Astrocyte (in vitro differentiated cells and primary cell): ENCODE measurements around the gene CERS4. TPM values are rescaled to one million over a fixed set of nuclear protein-coding genes. Genes with fewer than 3 reads are reported as not detected.

Source experiments
- DNase-seq: peaks from one replicate; pipeline ENCODE4 v3.0.0-alpha.2; 2010; ENCODE audit warnings: low read depth
- FAIRE-seq: peaks from 2 replicates; lab custom pipeline; 2011; peaks lifted over from hg19 to GRCh38; lab: Jason Lieb, UNC
- H2AFZ ChIP-seq: 2 replicates; pipeline ENCODE4 v1.6.0; 2012; ENCODE audit warnings: low read depth, low read length, inconsistent platforms
- H3K27ac ChIP-seq: 2 replicates; pipeline ENCODE4 v1.5.1; 2011; ENCODE audit warnings: low read depth, low read length, inconsistent platforms
- H3K27me3 ChIP-seq: 2 replicates; pipeline ENCODE4 v1.6.0; 2011; ENCODE audit warnings: low read length, inconsistent platforms; ENCODE audit not compliant: insufficient read depth
- H3K36me3 ChIP-seq: 2 replicates; pipeline ENCODE4 v1.5.1; 2011; ENCODE audit warnings: low read length, inconsistent platforms; ENCODE audit not compliant: insufficient read depth
- H3K4me1 ChIP-seq: 2 replicates; pipeline ENCODE4 v1.5.1; 2011; ENCODE audit warnings: low read length, inconsistent platforms; ENCODE audit not compliant: insufficient read depth
- H3K4me2 ChIP-seq: 2 replicates; pipeline ENCODE4 v1.6.0; 2012; ENCODE audit warnings: low read length, inconsistent platforms
- H3K4me3 ChIP-seq: 2 replicates; pipeline ENCODE4 v1.5.1; 2011; ENCODE audit warnings: low read depth, mild to moderate bottlenecking, low read length, inconsistent platforms; ENCODE audit not compliant: insufficient read depth
- H3K79me2 ChIP-seq: 2 replicates; pipeline ENCODE4 v1.6.0; 2012; ENCODE audit warnings: mild to moderate bottlenecking, low read length, inconsistent platforms; ENCODE audit not compliant: insufficient read depth
- H3K9ac ChIP-seq: 2 replicates; pipeline ENCODE4 v1.6.0; 2012; ENCODE audit warnings: mild to moderate bottlenecking, low read length, inconsistent platforms
- H3K9me3 ChIP-seq: 2 replicates; pipeline ENCODE4 v1.5.1; 2012; ENCODE audit warnings: low read depth, mild to moderate bottlenecking, low read length, inconsistent platforms; ENCODE audit not compliant: insufficient read depth
- H4K20me1 ChIP-seq: 2 replicates; pipeline ENCODE4 v1.6.0; 2012; ENCODE audit warnings: low read length, inconsistent platforms; ENCODE audit not compliant: insufficient read depth
- H3K27ac Mint-ChIP-seq: one replicate; pipeline ENCODE4 v1.8.0; 2021; ENCODE audit warnings: mild to moderate bottlenecking, mixed read lengths; ENCODE audit not compliant: unreplicated experiment
- H3K27me3 Mint-ChIP-seq: one replicate; pipeline ENCODE4 v1.8.0; 2021; ENCODE audit warnings: low read depth, mixed read lengths; ENCODE audit not compliant: unreplicated experiment
- H3K36me3 Mint-ChIP-seq: one replicate; pipeline ENCODE4 v1.8.0; 2021; ENCODE audit warnings: low read depth, mixed read lengths; ENCODE audit not compliant: unreplicated experiment
- H3K4me1 Mint-ChIP-seq: one replicate; pipeline ENCODE4 v1.8.0; 2021; ENCODE audit warnings: low read depth, mixed read lengths; ENCODE audit not compliant: unreplicated experiment
- H3K4me3 Mint-ChIP-seq: one replicate; pipeline ENCODE4 v1.8.0; 2021; ENCODE audit warnings: mild to moderate bottlenecking, moderate library complexity, mixed read lengths; ENCODE audit not compliant: unreplicated experiment
- H3K9me3 Mint-ChIP-seq: one replicate; pipeline ENCODE4 v1.8.0; 2021; ENCODE audit warnings: mild to moderate bottlenecking, mixed read lengths; ENCODE audit not compliant: unreplicated experiment
- EZH2 ChIP-seq: IDR thresholded peaks from 2 replicates; pipeline ENCODE4 v1.6.1; 2012; ENCODE audit warnings: mild to moderate bottlenecking, low read length, inconsistent platforms; ENCODE audit not compliant: insufficient read depth
- total RNA-seq: library from RNA; stranded (reverse); gene quantifications from 2 replicates; pipeline ENCODE4 v1.2.1, GENCODE V29; 2021
- TF ChIP-seq, protein P1 (sequence below): IDR thresholded peaks from 2 replicates; pipeline ENCODE4 v1.5.1; 2011; ENCODE audit warnings: low read depth, mild to moderate bottlenecking, inconsistent platforms, low read length, moderate library complexity; ENCODE audit not compliant: insufficient read depth

CERS4 gene
- total RNA-seq, 1 donor from 2014 or later = 15.7 TPM

- no peak overlapping the region for H3K9ac ChIP-seq
- H3K27me3 ChIP-seq = no peaks in the 10 kb centered on the region
- H3K36me3 Mint-ChIP-seq = no peaks in the 10 kb centered on the region
- H3K27ac ChIP-seq = no peak overlapping the region
- H3K4me2 ChIP-seq = no peak overlapping the region
- H3K27me3 Mint-ChIP-seq = peaks cover 10% of the 10 kb centered on the region
- H3K4me3 Mint-ChIP-seq = no peak overlapping the region
- H3K79me2 ChIP-seq = no peaks in the 10 kb centered on the region
- no peaks in the 10 kb centered on the region for H3K36me3 ChIP-seq
- no peak overlapping the region for H2AFZ ChIP-seq
- H3K4me1 ChIP-seq = no peaks in the 10 kb centered on the region
- TF ChIP-seq EZH2 = no peak
- TF ChIP-seq, protein P1, sequence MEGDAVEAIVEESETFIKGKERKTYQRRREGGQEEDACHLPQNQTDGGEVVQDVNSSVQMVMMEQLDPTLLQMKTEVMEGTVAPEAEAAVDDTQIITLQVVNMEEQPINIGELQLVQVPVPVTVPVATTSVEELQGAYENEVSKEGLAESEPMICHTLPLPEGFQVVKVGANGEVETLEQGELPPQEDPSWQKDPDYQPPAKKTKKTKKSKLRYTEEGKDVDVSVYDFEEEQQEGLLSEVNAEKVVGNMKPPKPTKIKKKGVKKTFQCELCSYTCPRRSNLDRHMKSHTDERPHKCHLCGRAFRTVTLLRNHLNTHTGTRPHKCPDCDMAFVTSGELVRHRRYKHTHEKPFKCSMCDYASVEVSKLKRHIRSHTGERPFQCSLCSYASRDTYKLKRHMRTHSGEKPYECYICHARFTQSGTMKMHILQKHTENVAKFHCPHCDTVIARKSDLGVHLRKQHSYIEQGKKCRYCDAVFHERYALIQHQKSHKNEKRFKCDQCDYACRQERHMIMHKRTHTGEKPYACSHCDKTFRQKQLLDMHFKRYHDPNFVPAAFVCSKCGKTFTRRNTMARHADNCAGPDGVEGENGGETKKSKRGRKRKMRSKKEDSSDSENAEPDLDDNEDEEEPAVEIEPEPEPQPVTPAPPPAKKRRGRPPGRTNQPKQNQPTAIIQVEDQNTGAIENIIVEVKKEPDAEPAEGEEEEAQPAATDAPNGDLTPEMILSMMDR = no peak
- no peaks in the 10 kb centered on the region for H3K4me1 Mint-ChIP-seq
- H3K9me3 ChIP-seq = no peaks in the 10 kb centered on the region
- FAIRE-seq = no peak
- no peak overlapping the region for H3K27ac Mint-ChIP-seq
- H3K4me3 ChIP-seq = no peak overlapping the region
- H3K9me3 Mint-ChIP-seq = no peaks in the 10 kb centered on the region
- H4K20me1 ChIP-seq = no peaks in the 10 kb centered on the region
- no peak for DNase-seq
Measured at GRCh38 chr19:8185343-8186068, 23.7 kb upstream of the CERS4 start.

- Histone ChIP-seq H3K36me3 (no peaks in the 10 kb centered on the region), H3K79me2 (no peaks in the 10 kb centered on the region), H3K27ac (no peak overlapping the region), H3K4me2 (no peak overlapping the region), H3K27me3 (no peaks in the 10 kb centered on the region), H3K4me3 (no peak overlapping the region), H3K4me1 (no peaks in the 10 kb centered on the region), H3K9ac (no peak overlapping the region), H4K20me1 (no peaks in the 10 kb centered on the region), H2AFZ (no peak overlapping the region), H3K9me3 (no peaks in the 10 kb centered on the region)
- DNase-seq (no peak), FAIRE-seq (no peak)
- no peaks in the 10 kb centered on the region for H3K36me3 Mint-ChIP-seq
- no peak overlapping the region for H3K4me3 Mint-ChIP-seq
- no peak for TF ChIP-seq EZH2
- TF ChIP-seq, protein P1 = no peak
- H3K4me1 Mint-ChIP-seq = peaks cover 18% of the 10 kb centered on the region
- peaks cover 2% of the 10 kb centered on the region for H3K9me3 Mint-ChIP-seq
- no peak overlapping the region for H3K27ac Mint-ChIP-seq
- H3K27me3 Mint-ChIP-seq = peaks cover 7% of the 10 kb centered on the region
Measured at GRCh38 chr19:8192221-8192820, 16.8 kb upstream of the CERS4 start.
